Transverse colon (tissue), 4 donors: ENCODE measurements around the gene CGB5.

Experiments
- POLR2AphosphoS5 ChIP-seq, 3 donors: sonication (generic); formaldehyde crosslinking; IDR thresholded peaks; one replicate each; pipeline ENCODE4 v1.6.1; 2016; ENCODE audit warnings: antibody characterized with exemption in 3 of 3
- TF ChIP-seq, protein P1 (sequence below), 5 experiments: fragments of 200-600 bp in 3 of 5; fragments of 450-650 bp in 2 of 5; sonication (generic) in 3 of 5; IDR thresholded peaks; 1 replicate in 2 of 5; 2 replicates in 3 of 5; pipeline ENCODE4 v1.5.1; 2016 to 2017; ENCODE audit warnings: antibody characterized with exemption in 5 of 5, inconsistent platforms in 3 of 5, mild to moderate bottlenecking in 2 of 5, moderate library complexity in 1 of 5

DNA sequence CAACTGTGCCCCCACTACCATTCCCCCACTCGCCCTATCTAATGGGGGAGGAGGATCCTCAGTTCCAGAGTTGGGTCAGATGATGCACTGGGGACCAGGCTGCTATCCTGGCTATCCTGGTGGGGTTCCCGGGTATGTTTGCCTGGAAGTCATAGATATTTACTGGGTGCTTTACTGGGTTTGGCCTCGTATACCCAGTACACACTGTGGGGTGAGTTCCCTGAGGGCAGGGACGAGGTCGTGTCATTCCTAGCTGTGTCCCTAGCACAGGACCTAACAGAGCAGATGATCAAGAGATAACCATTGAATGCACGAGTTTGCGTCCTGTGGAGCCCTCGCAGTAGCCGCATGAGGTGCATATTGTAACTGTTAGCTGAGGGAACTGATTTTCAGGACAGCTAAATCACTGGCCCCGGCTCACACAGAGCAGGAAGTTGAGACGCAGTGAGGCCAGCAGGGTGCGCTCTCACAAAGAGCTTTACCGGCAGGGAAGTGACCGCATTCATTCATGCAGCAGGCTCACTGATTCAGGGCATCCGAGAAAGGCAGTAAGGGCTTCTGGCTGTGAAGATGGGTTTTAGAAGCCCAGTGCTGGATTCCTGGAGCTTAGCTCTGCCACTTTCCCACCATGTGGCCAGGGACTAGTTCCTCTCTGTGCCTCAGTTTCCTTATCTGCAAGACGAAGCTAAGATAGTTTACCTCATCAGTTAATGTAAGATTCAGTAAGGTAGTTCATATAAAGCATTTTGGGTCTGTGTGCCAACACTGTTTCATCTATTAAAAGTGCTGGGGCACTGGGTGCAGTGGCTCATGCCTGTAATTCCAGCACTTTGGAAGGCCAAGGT is 43.9 kb upstream of the CGB5 start:
- TF ChIP-seq, protein P1, sequence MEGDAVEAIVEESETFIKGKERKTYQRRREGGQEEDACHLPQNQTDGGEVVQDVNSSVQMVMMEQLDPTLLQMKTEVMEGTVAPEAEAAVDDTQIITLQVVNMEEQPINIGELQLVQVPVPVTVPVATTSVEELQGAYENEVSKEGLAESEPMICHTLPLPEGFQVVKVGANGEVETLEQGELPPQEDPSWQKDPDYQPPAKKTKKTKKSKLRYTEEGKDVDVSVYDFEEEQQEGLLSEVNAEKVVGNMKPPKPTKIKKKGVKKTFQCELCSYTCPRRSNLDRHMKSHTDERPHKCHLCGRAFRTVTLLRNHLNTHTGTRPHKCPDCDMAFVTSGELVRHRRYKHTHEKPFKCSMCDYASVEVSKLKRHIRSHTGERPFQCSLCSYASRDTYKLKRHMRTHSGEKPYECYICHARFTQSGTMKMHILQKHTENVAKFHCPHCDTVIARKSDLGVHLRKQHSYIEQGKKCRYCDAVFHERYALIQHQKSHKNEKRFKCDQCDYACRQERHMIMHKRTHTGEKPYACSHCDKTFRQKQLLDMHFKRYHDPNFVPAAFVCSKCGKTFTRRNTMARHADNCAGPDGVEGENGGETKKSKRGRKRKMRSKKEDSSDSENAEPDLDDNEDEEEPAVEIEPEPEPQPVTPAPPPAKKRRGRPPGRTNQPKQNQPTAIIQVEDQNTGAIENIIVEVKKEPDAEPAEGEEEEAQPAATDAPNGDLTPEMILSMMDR (IDR thresholded peaks at IDR 0.05), result peak; percentile 46 to 62 (median 54)
- TF ChIP-seq POLR2AphosphoS5 (IDR thresholded peaks at IDR 0.05), result no peak
